GM23338 (cell line): ENCODE measurements around the gene ADAMTS17. TPM values are rescaled to one million over a fixed set of nuclear protein-coding genes. Genes with fewer than 3 reads are reported as not detected.

Experiments used
- ATAC-seq: fragments of 200-7000 bp; cut with Tn5 transposase; 3 replicates; pipeline ENCODE4 v1.9.1; 2020
- DNase-seq: peaks from one replicate; pipeline ENCODE4 v3.0.0-alpha.2; 2015; ENCODE audit warnings: low spot score
- H2AFZ ChIP-seq: fragments of 200-600 bp; sonication (generic); 2 replicates; pipeline ENCODE4 v1.8.0; 2016; ENCODE audit warnings: antibody characterized with exemption, mild to moderate bottlenecking, moderate library complexity
- H3F3A ChIP-seq: fragments of 200-600 bp; sonication (generic); replicated peaks from 2 replicates; pipeline ENCODE4 v1.8.0; 2017; ENCODE audit warnings: antibody characterized with exemption, mixed run types, low read depth
- H3K27ac ChIP-seq: fragments of 200-600 bp; sonication (generic); 2 replicates; pipeline ENCODE4 v1.6.1; 2016; ENCODE audit warnings: low read depth
- H3K27me3 ChIP-seq: fragments of 200-600 bp; sonication (generic); 2 replicates; pipeline ENCODE4 v1.8.0; 2016; ENCODE audit warnings: mild to moderate bottlenecking, mixed run types, moderate library complexity; ENCODE audit not compliant: insufficient read depth
- H3K36me3 ChIP-seq: fragments of 200-600 bp; sonication (generic); 2 replicates; pipeline ENCODE4 v1.8.0; 2016; ENCODE audit warnings: mild to moderate bottlenecking; ENCODE audit not compliant: insufficient read depth
- H3K4me1 ChIP-seq: fragments of 200-600 bp; sonication (generic); 2 replicates; pipeline ENCODE4 v1.8.0; 2016; ENCODE audit warnings: mild to moderate bottlenecking, moderate library complexity; ENCODE audit not compliant: insufficient read depth
- H3K4me2 ChIP-seq: fragments of 200-600 bp; sonication (generic); 2 replicates; pipeline ENCODE4 v1.7.1; 2017; ENCODE audit warnings: mixed run types
- H3K4me3 ChIP-seq: fragments of 200-600 bp; sonication (generic); 2 replicates; pipeline ENCODE4 v1.6.1; 2016; ENCODE audit warnings: mixed run types
- H3K79me2 ChIP-seq: fragments of 200-600 bp; sonication (generic); replicated peaks from 2 replicates; pipeline ENCODE4 v1.8.0; 2017; ENCODE audit warnings: mild to moderate bottlenecking; ENCODE audit not compliant: insufficient read depth
- H3K9me2 ChIP-seq: fragments of 200-600 bp; sonication (generic); 2 replicates; pipeline ENCODE4 v1.8.0; 2017; ENCODE audit not compliant: insufficient read depth
- H4K20me1 ChIP-seq: fragments of 200-600 bp; sonication (generic); replicated peaks from 2 replicates; pipeline ENCODE4 v1.8.0; 2017; ENCODE audit warnings: mild to moderate bottlenecking; ENCODE audit not compliant: insufficient read depth
- H3K27ac Mint-ChIP-seq: 2 replicates; pipeline ENCODE4 v1.8.0; 2020; ENCODE audit warnings: inconsistent platforms, mild to moderate bottlenecking, moderate library complexity, mixed read lengths
- H3K27me3 Mint-ChIP-seq: 3 replicates; pipeline ENCODE4 v1.8.0; 2022; ENCODE audit warnings: low read depth, mild to moderate bottlenecking, moderate library complexity, mixed read lengths, inconsistent platforms; ENCODE audit not compliant: insufficient read depth, poor library complexity
- H3K36me3 Mint-ChIP-seq: 3 replicates; pipeline ENCODE4 v1.8.0; 2021; ENCODE audit warnings: low read depth, mild to moderate bottlenecking, inconsistent platforms, moderate library complexity, mixed read lengths
- H3K4me1 Mint-ChIP-seq: 3 replicates; pipeline ENCODE4 v1.8.0; 2020; ENCODE audit warnings: mild to moderate bottlenecking, inconsistent platforms, mixed read lengths
- H3K4me3 Mint-ChIP-seq: 3 replicates; pipeline ENCODE4 v1.8.0; 2021; ENCODE audit warnings: moderate library complexity, mild to moderate bottlenecking, inconsistent platforms, mixed read lengths
- H3K9me3 Mint-ChIP-seq: 3 replicates; pipeline ENCODE4 v1.8.0; 2020; ENCODE audit warnings: moderate library complexity, mild to moderate bottlenecking, inconsistent platforms, mixed read lengths
- JUNB ChIP-seq: IDR thresholded peaks from one replicate; pipeline ENCODE4 v1.6.1; 2016; ENCODE audit warnings: antibody characterized with exemption; ENCODE audit not compliant: unreplicated experiment
- ZNF114 ChIP-seq: fragments of 250-450 bp; sonication (Bioruptor Pico); IDR thresholded peaks from 2 replicates; pipeline ENCODE4 v1.5.0; 2020; ENCODE audit warnings: mild to moderate bottlenecking, moderate library complexity
- ZNF331 ChIP-seq: fragments of 250-450 bp; sonication (Bioruptor Pico); IDR thresholded peaks from 2 replicates; pipeline ENCODE4 v1.5.0; 2020; ENCODE audit warnings: low read depth, mild to moderate bottlenecking, moderate library complexity
- polyA plus RNA-seq: library from polyadenylated mRNA; unstranded; fragments of >200 nt; fragmentation: Nextera tagmentation; extraction: Ambion mirVana; gene quantifications from 2 replicates; pipeline ENCODE4 v1.2.1, GENCODE V29; 2016
- total RNA-seq: library from RNA; depleted of rRNA; stranded (reverse); fragments of >200 nt; shearing (Covaris generic); gene quantifications from 2 replicates; pipeline ENCODE4 v1.2.3, GENCODE V29; 2014
- TF ChIP-seq, protein P1 (sequence below): fragments of 250-450 bp; sonication (Bioruptor Pico); IDR thresholded peaks from 2 replicates; pipeline ENCODE4 v1.5.0; 2020; ENCODE audit warnings: mild to moderate bottlenecking, moderate library complexity
- TF ChIP-seq, protein P2 (sequence below): IDR thresholded peaks from 2 replicates; pipeline ENCODE4 v1.6.1; 2016; ENCODE audit warnings: antibody characterized with exemption

Gene ADAMTS17
- total and polyA plus RNA-seq, 2 experiments from 2014 or later: 0.60 to 3.8 TPM

DNA sequence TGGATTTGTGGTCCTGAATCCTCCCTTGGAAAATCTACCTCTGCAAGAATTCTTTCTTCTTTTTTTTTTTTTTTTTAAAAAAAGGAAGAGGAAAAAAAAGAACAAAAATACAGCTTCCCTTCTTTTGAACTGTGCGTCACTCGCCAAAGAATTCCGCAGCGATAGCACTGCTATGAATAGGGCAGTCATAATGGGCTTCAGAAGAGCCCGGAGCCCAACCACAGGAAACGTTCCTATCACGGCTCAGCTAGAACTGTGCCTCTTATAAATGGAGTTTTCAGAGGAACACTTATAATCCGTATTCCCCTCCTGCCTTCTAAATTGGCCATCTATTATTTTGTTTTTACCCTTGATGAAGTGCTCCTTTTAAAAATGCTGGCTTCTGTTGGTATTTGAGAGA, 227.7 kb downstream of the ADAMTS17 start (continued):
- TF ChIP-seq, protein P1, sequence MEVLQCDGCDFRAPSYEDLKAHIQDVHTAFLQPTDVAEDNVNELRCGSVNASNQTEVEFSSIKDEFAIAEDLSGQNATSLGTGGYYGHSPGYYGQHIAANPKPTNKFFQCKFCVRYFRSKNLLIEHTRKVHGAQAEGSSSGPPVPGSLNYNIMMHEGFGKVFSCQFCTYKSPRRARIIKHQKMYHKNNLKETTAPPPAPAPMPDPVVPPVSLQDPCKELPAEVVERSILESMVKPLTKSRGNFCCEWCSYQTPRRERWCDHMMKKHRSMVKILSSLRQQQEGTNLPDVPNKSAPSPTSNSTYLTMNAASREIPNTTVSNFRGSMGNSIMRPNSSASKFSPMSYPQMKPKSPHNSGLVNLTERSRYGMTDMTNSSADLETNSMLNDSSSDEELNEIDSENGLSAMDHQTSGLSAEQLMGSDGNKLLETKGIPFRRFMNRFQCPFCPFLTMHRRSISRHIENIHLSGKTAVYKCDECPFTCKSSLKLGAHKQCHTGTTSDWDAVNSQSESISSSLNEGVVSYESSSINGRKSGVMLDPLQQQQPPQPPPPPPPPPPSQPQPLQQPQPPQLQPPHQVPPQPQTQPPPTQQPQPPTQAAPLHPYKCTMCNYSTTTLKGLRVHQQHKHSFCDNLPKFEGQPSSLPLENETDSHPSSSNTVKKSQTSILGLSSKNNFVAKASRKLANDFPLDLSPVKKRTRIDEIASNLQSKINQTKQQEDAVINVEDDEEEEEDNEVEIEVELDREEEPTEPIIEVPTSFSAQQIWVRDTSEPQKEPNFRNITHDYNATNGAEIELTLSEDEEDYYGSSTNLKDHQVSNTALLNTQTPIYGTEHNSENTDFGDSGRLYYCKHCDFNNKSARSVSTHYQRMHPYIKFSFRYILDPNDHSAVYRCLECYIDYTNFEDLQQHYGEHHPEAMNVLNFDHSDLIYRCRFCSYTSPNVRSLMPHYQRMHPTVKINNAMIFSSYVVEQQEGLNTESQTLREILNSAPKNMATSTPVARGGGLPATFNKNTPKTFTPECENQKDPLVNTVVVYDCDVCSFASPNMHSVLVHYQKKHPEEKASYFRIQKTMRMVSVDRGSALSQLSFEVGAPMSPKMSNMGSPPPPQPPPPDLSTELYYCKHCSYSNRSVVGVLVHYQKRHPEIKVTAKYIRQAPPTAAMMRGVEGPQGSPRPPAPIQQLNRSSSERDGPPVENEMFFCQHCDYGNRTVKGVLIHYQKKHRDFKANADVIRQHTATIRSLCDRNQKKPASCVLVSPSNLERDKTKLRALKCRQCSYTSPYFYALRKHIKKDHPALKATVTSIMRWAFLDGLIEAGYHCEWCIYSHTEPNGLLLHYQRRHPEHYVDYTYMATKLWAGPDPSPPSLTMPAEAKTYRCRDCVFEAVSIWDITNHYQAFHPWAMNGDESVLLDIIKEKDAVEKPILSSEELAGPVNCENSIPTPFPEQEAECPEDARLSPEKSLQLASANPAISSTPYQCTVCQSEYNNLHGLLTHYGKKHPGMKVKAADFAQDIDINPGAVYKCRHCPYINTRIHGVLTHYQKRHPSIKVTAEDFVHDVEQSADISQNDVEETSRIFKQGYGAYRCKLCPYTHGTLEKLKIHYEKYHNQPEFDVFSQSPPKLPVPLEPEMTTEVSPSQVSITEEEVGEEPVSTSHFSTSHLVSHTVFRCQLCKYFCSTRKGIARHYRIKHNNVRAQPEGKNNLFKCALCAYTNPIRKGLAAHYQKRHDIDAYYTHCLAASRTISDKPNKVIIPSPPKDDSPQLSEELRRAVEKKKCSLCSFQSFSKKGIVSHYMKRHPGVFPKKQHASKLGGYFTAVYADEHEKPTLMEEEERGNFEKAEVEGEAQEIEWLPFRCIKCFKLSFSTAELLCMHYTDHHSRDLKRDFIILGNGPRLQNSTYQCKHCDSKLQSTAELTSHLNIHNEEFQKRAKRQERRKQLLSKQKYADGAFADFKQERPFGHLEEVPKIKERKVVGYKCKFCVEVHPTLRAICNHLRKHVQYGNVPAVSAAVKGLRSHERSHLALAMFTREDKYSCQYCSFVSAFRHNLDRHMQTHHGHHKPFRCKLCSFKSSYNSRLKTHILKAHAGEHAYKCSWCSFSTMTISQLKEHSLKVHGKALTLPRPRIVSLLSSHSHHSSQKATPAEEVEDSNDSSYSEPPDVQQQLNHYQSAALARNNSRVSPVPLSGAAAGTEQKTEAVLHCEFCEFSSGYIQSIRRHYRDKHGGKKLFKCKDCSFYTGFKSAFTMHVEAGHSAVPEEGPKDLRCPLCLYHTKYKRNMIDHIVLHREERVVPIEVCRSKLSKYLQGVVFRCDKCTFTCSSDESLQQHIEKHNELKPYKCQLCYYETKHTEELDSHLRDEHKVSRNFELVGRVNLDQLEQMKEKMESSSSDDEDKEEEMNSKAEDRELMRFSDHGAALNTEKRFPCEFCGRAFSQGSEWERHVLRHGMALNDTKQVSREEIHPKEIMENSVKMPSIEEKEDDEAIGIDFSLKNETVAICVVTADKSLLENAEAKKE (CRISPR knock-in tag): no peak
- TF ChIP-seq, protein P2, sequence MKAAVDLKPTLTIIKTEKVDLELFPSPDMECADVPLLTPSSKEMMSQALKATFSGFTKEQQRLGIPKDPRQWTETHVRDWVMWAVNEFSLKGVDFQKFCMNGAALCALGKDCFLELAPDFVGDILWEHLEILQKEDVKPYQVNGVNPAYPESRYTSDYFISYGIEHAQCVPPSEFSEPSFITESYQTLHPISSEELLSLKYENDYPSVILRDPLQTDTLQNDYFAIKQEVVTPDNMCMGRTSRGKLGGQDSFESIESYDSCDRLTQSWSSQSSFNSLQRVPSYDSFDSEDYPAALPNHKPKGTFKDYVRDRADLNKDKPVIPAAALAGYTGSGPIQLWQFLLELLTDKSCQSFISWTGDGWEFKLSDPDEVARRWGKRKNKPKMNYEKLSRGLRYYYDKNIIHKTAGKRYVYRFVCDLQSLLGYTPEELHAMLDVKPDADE: no peak

DNA sequence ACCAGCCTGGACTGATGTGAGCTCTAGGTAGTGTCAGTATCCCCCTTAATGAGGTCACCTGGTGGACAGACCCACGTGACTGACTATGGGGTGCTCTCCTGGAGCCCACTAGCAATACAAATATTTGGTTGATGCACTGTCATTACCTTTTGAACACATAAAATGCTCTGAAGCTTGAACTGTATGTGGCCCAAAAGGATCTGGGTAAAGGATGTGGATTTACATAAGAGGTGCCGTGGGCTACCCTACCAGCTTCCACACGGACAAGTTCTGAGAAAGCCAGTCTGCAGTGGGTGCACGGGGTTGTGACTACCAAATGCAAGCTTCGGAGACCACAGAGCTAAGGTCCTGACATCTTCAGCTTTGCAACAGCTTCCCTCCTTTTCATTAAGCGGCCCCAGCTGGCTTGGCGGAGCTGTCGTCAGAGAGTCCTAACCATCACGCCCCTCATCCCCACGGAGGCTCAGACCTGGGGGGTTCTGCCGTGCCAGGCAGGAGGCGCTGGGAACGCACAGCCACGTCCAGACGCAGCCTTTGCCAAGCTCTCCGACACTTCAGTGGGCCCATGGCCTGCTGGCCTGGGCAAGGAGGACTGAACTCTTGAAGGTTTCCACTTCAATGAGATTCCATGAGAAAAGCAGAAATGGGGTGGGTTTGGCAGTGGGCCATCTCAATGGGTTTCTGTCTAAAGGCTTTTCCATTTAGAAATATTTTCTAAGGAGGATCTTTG, 228.3 kb downstream of the ADAMTS17 start:
- Histone ChIP-seq H4K20me1 (no peaks in the 10 kb centered on the region), H3K36me3 (no peaks in the 10 kb centered on the region), H3K27me3 (no peaks in the 10 kb centered on the region), H3K4me3 (no peak overlapping the region), H3K4me1 (0 out of 2 replicates have a peak, but pooled peaks cover 7% of the 10 kb centered on the region), H3K79me2 (no peaks in the 10 kb centered on the region), H3K27ac (no peak overlapping the region), H3K4me2 (no peak overlapping the region), H3K9me2 (no peaks in the 10 kb centered on the region), H3F3A (no peaks in the 10 kb centered on the region), H2AFZ (no peak overlapping the region)
- H3K27me3 Mint-ChIP-seq: peaks cover 3% of the 10 kb centered on the region
- peaks cover 10% of the 10 kb centered on the region for H3K4me1 Mint-ChIP-seq
- no peaks in the 10 kb centered on the region for H3K36me3 Mint-ChIP-seq
- no peaks in the 10 kb centered on the region; the same call in 2 of the 3 replicates for H3K9me3 Mint-ChIP-seq
- DNase-seq (no peak), ATAC-seq (no peak)
- no peak overlapping the region for H3K27ac Mint-ChIP-seq
- no peak overlapping the region for H3K4me3 Mint-ChIP-seq
- TF ChIP-seq, protein P1 (CRISPR knock-in tag): no peak
- TF ChIP-seq JUNB (no peak), ZNF114 (CRISPR knock-in tag) (no peak), ZNF331 (CRISPR knock-in tag) (no peak)
